GM19193 (cell line): ENCODE data around the gene RAB22A.

Experiments used
- POLR2A ChIP-seq: IDR thresholded peaks from 4 replicates; pipeline ENCODE4 v1.6.1; 2011; ENCODE audit not compliant: insufficient read depth, insufficient read length; ENCODE audit errors: extremely low read depth

RAB22A gene

GRCh38 chr20:58309591-58310290 lies at the start of gene RAB22A:
TSS of gene RAB22A (plus strand) at chr20:58309715. CDS start at chr20:58309977, 262 bp downstream.
- TF ChIP-seq POLR2A, result peak; percentile 94

- no peak for TF ChIP-seq POLR2A
Observed at GRCh38 chr20:58260006-58260405, 49.5 kb upstream of the RAB22A start.

- no peak for TF ChIP-seq POLR2A
Observed at GRCh38 chr20:58261660-58262059, 47.9 kb upstream of the RAB22A start.

GRCh38 chr20:58264271-58264670 lies 45.2 kb upstream of the RAB22A start:
- TF ChIP-seq POLR2A, result no peak

GRCh38 chr20:58267389-58268215 lies 41.9 kb upstream of the RAB22A start:
- TF ChIP-seq POLR2A, result no peak

GRCh38 chr20:58268421-58268821 lies 41.1 kb upstream of the RAB22A start:
- no peak for TF ChIP-seq POLR2A

GRCh38 chr20:58268936-58269619 lies 40.4 kb upstream of the RAB22A start:
- no peak for TF ChIP-seq POLR2A

GRCh38 chr20:58271606-58272351 lies 37.7 kb upstream of the RAB22A start:
- TF ChIP-seq POLR2A, result no peak

- no peak for TF ChIP-seq POLR2A
Observed at GRCh38 chr20:58274384-58274783, 35.1 kb upstream of the RAB22A start.

- TF ChIP-seq POLR2A, result no peak
Observed at GRCh38 chr20:58277107-58277506, 32.4 kb upstream of the RAB22A start.

GRCh38 chr20:58277578-58278472 lies 31.7 kb upstream of the RAB22A start:
- no peak for TF ChIP-seq POLR2A

GRCh38 chr20:58286729-58287128 lies 22.8 kb upstream of the RAB22A start:
- TF ChIP-seq POLR2A, result no peak

- no peak for TF ChIP-seq POLR2A
Observed at GRCh38 chr20:58287638-58288037, 21.9 kb upstream of the RAB22A start.

- no peak for TF ChIP-seq POLR2A
Observed at GRCh38 chr20:58289143-58289542, 20.4 kb upstream of the RAB22A start.

GRCh38 chr20:58293453-58293852 lies 16.1 kb upstream of the RAB22A start:
- TF ChIP-seq POLR2A, result no peak
